Lower lobe of right lung (tissue), 2 donors: ENCODE results near the gene SLC1A3. TPM values are rescaled to one million over a fixed set of nuclear protein-coding genes. Genes with fewer than 3 reads are reported as not detected.
A peak's percentile ranks its signal among the peaks of the same experiment; 100 is the strongest.

Experiments
- ATAC-seq, 2 donors: fragments of 200-7000 bp; cut with Tn5 transposase; one replicate each; pipeline ENCODE4 v1.9.1; 2020 to 2022; ENCODE audit warnings: mild to moderate bottlenecking in 2 of 2, moderate library complexity in 2 of 2
- DNase-seq: peaks from one replicate; pipeline ENCODE4 v3.0.0-alpha.2; 2020
- H3K27ac ChIP-seq: fragments of 200-600 bp; one replicate; pipeline ENCODE4 v1.8.0; 2022
- H3K27me3 ChIP-seq: fragments of 200-600 bp; one replicate; pipeline ENCODE4 v1.8.0; 2022; ENCODE audit warnings: low read depth
- H3K36me3 ChIP-seq: fragments of 200-600 bp; one replicate; pipeline ENCODE4 v1.8.0; 2022; ENCODE audit warnings: mild to moderate bottlenecking
- H3K4me1 ChIP-seq: fragments of 200-600 bp; one replicate; pipeline ENCODE4 v1.8.0; 2022
- H3K4me3 ChIP-seq: fragments of 200-600 bp; one replicate; pipeline ENCODE4 v1.8.0; 2022; ENCODE audit warnings: mild to moderate bottlenecking
- H3K9me3 ChIP-seq: fragments of 200-600 bp; one replicate; pipeline ENCODE4 v1.8.0; 2022
- CTCF ChIP-seq: fragments of 200-600 bp; IDR thresholded peaks from one replicate; pipeline ENCODE4 v1.8.0; 2022; ENCODE audit warnings: antibody characterized with exemption, mild to moderate bottlenecking
- intact Hi-C: fragments of 100-400 bp; cut with DNase I; formaldehyde crosslinking; loops from one replicate; pipeline ENCODE4 v1.11.0; 2022
- total RNA-seq: library from RNA; stranded (reverse); fragmentation: NEBNext Ultra II Directional; extraction: Animal tissue kit (Norgen Biotek cat#: 25700); gene quantifications from one replicate; pipeline ENCODE4 v1.2.1, GENCODE V29; 2021
- donor health status: DM: no; HTN: yes; CAD: no; lungs with severe emphysema.

SLC1A3 gene
- total RNA-seq, 1 donor from 2014 or later = 52.1 TPM

- TF ChIP-seq CTCF = no peak
- no peaks in the 10 kb centered on the region for H3K27me3 ChIP-seq
- no peaks in the 10 kb centered on the region for H3K36me3 ChIP-seq
- no peak overlapping the region for H3K27ac ChIP-seq
- no peak for ATAC-seq
- no peaks in the 10 kb centered on the region for H3K9me3 ChIP-seq
- intact Hi-C loops = no loop called here
- no peak overlapping the region for H3K4me3 ChIP-seq
- H3K4me1 ChIP-seq = no peaks in the 10 kb centered on the region
- no peak for DNase-seq
These were observed 115.3 kb downstream of the SLC1A3 start for GRCh38 chr5:36721664-36722235.

- no peak for ATAC-seq
- Histone ChIP-seq H3K27ac (no peak overlapping the region), H3K9me3 (no peaks in the 10 kb centered on the region), H3K36me3 (no peaks in the 10 kb centered on the region), H3K4me1 (no peaks in the 10 kb centered on the region), H3K27me3 (no peaks in the 10 kb centered on the region), H3K4me3 (no peak overlapping the region)
- TF ChIP-seq CTCF = no peak
- intact Hi-C loops = no loop called here
- DNase-seq = no peak
These were observed 116.5 kb downstream of the SLC1A3 start for GRCh38 chr5:36722900-36723299.

- TF ChIP-seq CTCF = no peak
- Histone ChIP-seq H3K36me3 (no peaks in the 10 kb centered on the region), H3K9me3 (no peaks in the 10 kb centered on the region), H3K27me3 (no peaks in the 10 kb centered on the region), H3K4me3 (no peak overlapping the region), H3K4me1 (no peaks in the 10 kb centered on the region), H3K27ac (peak overlapping the region; percentile 66)
- intact Hi-C loops = no loop called here
- peak; percentile 13 to 50 for ATAC-seq
- no peak for DNase-seq
These were observed 117.5 kb downstream of the SLC1A3 start for GRCh38 chr5:36723912-36724311.

- peak; percentile 85 to 92 for ATAC-seq
- no peaks in the 10 kb centered on the region for H3K36me3 ChIP-seq
- peak; percentile 84 for DNase-seq
- peak overlapping the region; percentile 38 for H3K4me3 ChIP-seq
- H3K9me3 ChIP-seq = no peaks in the 10 kb centered on the region
- intact Hi-C loops = no loop called here
- TF ChIP-seq CTCF = no peak
- no peaks in the 10 kb centered on the region for H3K4me1 ChIP-seq
- peak overlapping the region; percentile 66 for H3K27ac ChIP-seq
- no peaks in the 10 kb centered on the region for H3K27me3 ChIP-seq
These were observed 118.3 kb downstream of the SLC1A3 start for GRCh38 chr5:36724467-36725332.

GRCh38 chr5:36726317-36726716, 119.9 kb downstream of the SLC1A3 start:
- Histone ChIP-seq H3K36me3 (no peaks in the 10 kb centered on the region), H3K4me1 (no peaks in the 10 kb centered on the region), H3K9me3 (no peaks in the 10 kb centered on the region), H3K4me3 (no peak overlapping the region), H3K27ac (no peak overlapping the region), H3K27me3 (no peaks in the 10 kb centered on the region)
- intact Hi-C loops = no loop called here
- DNase-seq (no peak), ATAC-seq (no peak)
- TF ChIP-seq CTCF = no peak
